DMS 273 (cell line): ENCODE measurements around the gene MTUS2.
A peak's percentile ranks its signal among the peaks of the same experiment; 100 is the strongest.

Experiments
- DNase-seq: peaks from one replicate; lab custom pipeline; 2025; ENCODE audit not compliant: unreplicated experiment; lab: John Stamatoyannopoulos, UW

MTUS2 gene

DNA sequence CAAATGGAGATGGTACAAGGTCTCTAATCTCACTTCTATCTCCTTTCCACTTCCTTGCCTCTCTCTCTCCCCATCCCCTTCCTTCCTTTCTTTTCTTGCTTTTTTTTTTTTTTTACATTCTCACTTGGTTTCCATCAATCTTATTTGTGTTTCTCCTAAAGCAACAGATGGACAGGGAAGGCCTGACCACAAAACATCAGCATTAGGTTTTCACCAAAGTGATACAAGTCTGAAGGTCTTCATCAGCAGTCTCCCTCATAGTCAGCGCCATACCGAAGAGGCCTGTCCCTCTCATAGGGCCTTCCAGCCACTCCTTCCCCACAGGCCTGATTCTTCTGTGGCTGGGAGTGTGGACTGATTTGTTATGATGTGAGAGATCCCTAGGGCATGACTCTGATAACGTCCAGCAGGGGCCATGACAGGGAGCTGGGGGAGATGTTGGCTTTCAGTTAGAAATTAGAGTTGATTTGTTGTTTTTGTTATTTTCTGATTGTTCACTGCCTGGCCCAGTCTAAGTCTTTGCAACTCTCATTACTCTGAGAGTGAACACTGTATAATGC, 616.7 kb downstream of the MTUS2 start:
- no peak for DNase-seq

DNA sequence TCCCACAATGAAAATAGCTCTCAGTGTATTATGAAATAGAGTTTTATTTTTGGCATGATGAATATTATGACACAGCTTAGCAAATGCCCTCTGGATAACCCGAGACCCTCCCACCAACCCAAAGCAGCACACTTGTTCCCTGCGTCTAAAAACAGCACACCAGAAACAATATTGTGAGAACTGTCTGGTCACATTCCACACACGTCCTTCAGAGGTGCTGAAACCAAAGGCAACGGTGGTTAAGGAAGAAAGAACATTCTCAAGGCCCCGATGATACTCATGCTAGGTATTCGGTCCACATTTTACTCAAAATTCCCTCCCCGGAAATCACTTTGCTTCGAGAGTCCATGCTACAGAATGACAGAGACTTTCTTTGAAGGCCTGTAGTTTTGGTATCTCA, 618.6 kb downstream of the MTUS2 start:
- no peak for DNase-seq

DNA sequence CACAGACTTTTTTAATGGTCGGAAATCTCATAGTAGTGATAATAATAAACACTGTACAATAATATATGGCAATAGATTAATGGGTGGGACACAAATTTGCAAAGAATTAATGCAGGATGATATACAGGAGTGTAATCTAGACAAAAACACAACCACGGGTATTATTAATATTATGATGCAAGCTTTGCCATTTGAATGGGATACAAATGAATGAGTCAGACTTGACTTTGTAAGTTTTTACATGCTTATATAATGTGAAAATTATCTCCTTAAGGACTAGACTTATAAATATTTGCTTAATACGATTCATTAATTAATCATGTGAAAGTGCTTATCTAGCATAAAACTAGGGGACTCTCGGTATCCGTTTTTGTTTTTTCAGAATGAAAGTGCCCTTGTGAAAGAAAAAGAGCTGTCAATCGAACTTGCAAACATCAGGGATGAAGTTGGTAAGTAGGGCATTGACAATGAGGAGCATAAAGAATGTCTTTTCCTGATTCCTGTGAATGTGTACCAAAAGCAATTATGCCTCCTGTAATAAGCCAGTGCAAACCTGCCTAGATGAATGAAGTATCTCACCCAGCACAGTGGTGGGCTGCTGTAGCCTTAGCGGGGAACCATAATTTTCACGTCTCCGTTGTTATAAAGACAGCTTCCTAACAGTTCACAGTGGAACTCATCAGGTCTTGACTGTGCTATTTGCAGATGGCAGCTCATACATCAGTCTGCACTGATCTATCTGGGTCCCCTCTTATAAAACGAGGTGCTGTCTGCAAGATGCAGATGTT, 619.7 kb downstream of the MTUS2 start:
- no peak for DNase-seq

DNA sequence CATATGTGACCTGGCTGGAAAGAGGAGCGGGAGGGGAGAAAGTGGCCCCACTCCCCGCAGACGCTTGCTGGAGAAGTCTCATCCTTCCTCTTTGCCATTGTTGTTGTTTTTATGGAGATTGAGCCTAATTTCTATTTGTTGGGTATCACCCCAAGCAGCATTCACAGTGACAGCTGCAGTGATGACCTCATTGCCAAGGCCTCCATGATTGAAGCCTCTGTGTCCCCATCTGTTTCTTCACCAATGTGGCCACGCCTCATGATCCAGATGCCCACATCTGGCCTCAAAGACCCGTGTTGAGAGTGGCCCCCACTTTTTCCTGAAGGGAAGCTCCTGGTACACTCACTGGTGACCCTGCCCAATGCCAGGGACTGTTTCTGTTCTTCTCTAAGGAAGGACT, 621.2 kb downstream of the MTUS2 start:
- peak; percentile 48 for DNase-seq

DNA sequence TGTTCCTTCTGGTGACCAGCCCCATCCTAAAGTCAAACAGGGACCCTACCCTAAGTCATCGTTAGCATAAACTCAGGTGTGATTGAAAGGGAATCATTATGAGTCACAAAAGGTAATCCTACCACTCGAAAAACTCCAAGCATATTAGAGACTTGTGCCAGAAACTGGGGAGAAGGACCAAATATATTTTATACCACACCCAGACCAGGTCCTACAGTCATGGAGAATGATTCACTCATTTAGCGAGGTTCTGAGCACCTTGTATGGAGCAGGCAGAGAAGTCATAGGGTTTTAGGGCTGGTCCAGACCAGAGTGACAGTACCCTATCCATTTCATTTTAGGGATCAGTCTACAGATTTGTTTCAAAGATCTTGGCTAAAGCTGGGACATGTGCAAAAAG, 625.9 kb downstream of the MTUS2 start:
- DNase-seq = no peak

DNA sequence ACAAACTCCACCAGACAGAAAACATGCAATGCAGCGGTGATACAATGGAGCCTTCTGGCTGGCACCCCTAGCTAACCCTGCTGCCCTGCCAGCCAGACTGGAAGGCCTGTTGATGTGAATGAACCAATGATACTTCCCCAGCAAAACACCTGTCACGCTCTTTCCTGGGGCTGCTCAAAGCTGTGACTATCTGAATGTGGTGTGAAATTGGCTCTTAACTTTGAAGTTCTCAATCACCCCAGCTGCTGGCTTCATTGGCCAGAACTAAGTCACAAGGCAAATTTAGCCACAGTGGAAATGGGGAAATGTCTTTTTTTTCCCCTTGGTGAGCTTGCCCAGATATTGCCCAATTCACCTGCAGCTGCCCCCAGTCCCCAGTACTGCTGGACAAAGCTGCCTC, 628.0 kb downstream of the MTUS2 start:
- no peak for DNase-seq

DNA sequence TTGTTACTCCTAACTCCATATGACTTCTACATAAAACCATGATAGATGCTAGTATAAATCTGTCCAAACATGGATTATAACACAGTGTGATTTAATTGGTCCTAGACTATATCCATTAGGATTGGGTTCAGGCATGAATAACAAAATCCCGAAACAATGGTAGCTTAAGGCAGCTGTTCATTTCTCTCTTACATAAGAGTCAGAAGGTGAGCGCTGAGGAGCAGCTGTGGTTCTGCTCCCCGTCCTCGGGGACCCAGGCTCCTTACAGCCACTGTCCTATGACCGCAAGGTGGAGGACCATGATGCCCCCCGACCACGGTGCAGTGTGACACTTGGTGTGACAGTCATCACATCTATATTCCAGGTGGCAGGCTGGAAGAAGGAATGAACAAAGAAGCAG, 629.6 kb downstream of the MTUS2 start:
- no peak for DNase-seq

DNA sequence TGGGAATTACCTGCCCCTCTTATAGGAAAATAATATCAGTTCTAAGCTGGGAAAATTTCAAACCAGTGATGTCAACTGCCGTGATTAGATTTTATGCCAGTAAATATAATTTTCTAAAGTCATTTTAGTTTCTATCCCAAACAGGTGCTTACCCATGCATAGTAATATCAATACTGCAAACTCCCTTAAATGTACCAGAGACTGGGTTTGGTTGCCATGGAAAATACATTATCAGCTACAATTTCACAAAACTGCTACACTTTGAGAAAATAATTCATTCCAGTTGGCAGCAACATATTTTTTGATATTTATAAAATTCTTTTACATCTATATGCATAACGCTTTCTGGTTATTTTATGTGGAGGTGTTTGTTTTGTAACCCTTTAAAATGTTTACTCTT, 631.8 kb downstream of the MTUS2 start:
- no peak for DNase-seq

DNA sequence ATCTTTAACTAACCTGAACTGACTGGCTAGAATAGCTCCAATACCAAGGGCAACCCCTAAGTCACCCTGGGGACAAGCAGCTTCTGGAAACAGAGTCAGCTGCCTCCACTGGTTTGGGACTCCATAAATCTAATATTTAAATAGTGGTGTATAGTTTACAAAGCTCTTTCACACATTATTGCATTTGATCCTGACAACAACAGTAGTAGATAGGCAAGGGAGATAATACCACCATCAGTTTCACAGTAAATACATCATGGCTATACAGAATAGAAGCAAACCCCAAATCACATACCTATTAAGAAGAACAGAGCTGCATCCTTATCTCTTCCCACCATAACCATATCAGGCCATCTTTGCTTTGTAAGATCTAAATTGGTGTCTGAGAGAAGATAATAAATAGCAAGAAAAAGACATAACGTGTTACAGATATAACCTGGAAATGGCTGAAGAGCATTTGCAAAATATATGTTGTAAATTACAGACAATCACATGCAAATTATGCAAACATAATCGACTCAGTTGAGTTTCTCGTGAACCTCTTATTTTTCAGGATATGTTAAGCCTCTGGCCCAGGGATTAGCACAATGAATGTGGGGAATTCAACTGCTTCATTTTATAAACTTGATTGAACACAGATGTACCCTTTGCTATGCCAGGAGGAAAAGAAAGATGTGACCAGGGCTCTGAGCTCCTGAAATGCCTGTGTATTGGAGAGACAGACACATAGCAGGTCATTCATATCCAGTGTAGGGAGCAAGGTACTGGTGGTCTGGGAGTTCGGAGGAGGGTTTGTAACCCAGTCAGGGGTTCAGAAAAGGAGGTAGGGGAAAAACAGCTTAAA, 632.9 kb downstream of the MTUS2 start:
- DNase-seq = no peak

DNA sequence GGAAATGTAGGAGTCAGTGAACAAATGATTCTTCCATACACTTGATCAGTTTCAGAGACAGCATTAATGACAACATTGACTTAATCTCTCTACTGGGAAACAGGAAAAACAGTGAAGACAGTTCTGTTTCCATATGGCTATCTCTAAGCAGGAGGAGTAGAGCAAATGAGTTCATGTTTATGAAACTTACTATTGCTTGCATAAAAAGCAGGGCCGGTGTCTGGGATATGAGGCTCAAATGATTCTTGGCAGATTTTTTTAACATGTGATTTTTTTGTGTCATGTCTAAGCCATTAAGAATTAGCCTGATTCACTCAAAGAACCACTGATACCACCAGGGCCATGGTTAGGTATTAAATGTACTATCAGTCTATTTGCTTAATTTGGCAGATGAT, 633.5 kb downstream of the MTUS2 start:
- DNase-seq = no peak

DNA sequence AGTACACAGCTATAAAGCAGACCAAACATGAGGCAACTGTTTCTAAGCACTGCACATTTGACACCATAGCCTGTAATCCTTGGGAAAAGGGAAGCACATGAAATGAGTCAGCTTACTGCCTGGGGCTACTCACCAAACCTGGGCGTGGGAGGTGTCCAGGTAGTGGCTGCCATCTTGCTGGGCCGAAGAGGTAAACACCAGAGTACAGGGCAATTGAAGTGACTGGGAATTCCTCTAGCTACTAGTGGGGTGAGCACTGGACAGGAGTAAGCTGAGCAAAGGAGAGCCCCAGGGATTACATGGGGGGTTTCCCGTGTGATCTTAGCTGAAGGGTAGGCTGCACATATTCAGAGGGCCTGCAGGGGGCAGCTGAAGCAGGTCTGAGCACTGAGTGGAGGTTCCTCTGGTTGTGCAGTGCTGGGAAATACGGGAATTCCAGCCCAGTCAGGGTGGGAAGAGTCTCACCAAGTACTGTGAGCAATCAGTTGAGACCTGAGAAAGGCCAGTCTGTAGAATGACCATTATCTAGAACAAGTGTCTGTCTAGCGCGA, 634.9 kb downstream of the MTUS2 start:
- DNase-seq = peak; percentile 19

DNA sequence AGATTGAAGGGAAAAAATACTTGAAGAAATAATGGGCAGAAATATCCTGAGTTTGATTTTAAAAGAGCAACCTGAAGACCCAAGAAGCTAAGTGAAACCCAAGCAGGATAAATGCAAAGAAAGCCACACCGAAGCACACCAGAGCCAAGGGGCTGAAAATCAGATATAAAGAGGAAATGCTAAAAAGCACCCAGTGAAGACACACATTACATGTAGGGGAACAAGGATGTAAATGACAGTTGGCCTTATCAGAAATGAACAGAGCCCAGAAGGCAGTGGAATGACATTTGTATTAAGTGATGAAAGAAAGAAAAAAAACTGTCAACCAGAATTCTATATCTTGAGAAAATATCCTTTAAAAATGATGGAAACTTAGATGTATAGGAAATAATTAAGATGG, 636.3 kb downstream of the MTUS2 start:
- no peak for DNase-seq

DNA sequence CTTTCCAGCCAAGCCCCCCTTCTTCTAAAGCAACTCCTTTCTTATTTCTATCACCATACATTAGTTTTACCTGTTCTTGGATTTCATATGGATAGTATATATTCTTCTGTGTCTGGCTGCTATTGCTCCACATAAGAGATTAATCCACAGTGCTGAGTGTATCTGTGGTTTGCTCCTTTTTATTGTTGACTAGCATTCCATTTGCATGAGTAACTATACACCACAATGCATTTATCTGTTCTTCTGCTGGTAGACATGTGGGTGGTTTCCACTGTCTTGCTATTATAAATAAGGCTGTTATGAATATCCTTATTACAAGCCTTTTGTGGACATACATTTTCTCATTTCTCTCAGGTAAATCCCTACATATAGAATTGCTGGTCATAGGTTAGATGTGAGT, 637.2 kb downstream of the MTUS2 start:
- no peak for DNase-seq

DNA sequence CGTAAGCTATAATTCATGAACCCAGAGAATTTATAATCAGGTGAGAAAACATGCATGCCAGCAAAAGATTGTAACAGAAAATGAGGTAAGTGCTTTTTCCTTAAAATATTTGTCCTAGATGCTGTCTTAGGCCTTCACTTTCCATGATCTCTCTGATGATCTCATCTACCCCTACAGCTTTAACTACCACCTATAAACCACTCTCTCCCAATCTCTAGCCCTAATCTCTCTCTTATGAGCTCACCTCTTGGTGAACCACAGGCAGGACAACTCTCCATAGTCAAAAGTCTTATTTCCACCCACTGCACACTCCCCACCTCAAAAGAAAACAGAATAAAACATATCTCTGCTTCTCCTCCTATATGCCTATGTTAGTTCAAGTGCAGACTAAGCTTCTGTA, 638.3 kb downstream of the MTUS2 start:
- DNase-seq = no peak

DNA sequence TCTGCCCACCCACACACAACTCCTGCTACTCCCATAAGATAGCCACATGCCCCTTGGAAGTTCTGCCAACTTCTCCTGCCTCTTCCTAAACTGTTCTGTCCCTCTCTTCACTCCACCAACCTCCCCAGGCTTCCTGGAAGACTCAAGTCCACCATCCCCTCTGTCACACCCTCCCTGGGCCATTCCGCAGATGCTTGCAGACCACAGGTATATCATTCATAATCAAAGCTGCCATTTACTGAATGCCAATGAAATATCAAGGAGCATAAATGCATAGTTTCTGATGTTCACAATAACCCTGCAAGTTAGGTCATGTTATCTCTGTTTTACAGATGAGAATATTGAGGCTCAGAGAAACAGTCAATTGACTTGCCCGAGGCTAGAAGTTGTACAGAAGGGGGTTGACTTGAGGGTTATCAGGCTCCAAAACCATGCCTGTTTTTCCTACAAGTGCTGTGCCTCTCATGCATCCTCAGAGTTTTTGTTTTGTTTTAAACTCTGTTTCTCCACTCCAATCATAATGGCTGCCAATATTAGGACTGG, 639.7 kb downstream of the MTUS2 start:
- DNase-seq = no peak

DNA sequence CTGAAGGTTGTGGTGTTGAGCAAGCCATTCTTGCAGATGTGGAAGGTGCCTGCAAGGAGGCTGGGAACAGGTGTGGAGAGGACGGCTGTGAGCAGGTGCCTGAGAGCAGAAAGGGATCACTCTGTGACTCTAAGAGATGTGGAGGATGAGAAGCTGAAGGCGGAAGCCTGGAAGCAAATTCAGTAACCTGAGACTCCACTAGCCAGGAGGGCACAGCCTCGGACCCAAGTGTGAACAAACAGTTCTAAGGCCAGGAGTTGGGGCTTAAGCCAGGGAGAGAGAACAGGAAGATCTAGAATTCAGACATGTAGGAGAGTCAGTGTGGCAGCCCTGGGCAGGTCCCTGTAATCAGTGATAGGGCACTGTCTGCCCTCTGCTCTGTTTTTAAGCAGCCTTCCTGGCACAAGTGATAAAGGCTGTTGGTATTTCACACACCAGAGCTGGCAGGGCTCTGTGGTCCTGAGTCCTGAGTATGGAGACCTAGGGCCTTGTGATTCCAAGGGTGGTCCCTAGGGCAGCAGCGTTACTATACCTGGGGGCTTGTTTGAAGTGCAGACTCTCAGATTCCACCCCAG, 644.1 kb downstream of the MTUS2 start:
- DNase-seq = no peak

DNA sequence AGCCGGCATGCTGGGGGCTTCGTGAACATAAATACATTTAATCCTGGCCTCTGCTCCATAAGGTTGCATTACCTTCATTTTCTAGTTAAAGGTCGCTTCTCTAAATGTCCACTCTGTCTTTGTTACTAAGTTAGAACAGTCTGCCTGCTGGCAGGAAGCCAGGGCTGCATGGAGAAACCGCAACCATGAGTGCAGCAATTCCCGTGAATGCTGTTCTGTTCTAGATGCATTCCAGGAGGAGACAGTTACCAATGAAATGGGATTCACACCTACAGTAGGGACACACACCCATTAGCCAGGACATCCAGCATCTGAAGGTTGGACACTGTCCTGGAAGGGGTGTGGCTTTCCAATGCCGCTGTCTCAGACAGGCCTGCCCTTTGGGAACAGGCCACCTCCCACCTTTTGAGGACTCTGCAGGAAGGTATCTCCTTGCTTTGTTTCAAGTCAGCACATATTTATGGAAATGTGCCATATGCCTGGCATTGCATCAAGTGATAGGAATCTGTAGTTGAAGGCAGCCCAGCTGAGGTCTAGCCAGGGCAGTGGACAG, 645.7 kb downstream of the MTUS2 start:
- DNase-seq = peak; percentile 23

DNA sequence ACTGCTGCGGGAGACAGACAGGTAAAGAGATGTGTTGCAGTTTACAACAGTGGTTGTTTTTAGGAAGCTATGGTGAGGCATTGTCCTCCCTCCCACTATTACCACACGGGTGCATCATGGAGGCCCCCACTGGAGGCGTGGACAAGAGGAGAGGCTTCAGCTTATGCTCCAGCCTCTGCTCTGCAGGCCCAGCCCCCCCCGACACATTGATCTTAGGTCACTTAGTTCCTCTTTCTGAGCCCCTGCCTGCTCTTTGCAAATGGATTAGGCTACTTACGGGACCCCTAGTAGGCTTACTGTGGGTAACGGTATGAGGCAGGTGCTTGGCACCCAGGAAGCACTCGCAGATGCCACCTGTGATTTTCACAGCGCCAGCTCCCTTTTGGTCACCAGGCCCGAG, 651.4 kb downstream of the MTUS2 start:
- no peak for DNase-seq

DNA sequence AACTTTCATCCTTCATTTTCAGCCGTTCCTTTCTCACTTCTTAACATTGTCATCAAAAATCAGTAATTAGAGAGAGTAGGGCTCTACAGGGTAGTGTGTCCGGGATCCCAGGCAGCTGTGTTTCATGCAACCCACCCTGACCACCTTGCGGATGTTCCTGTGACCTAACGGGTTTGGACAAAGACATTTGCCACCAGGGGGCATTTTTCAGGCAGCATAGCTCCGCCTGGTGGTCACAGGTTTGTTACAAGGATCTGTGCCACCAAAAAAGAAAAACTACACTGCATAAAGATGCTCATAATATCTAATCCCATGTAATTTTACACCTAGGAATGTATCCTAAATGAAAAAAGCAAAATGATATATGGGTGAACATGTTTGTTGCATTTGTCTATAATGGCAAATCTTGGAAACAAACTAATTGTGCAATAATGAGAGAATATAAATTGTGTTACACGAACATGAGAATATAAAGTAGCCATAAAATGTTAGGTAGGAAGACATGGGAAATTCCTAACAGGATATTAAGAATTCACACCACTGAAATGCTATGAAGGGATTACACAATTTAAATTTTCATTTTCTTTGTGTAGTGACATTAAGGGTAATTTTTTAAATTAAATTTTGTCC, 652.3 kb downstream of the MTUS2 start:
- peak; percentile 71 for DNase-seq

DNA sequence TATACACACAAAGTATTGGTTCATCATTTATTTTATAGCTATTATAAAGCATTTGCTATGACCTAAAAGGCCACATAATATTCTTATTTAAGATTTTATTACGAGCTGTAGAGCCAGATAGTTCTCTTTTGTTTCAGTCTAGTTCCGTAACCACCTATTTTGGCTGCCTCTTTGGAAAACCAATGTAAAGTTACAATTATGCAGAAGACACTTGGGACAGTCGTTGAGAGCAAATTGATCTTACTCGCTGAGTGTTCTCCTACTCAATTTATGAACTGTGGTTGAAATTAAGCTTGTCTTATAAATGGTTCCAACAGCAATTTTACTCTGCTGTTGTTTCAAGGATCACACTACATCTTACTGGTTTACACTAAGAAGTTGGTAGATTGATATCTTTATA, 653.0 kb downstream of the MTUS2 start:
- DNase-seq = no peak
